IMR-90 (cell line): Measurements from ENCODE around the gene NEURL4. TPM values are rescaled to one million over a fixed set of nuclear protein-coding genes. Genes with fewer than 3 reads are reported as not detected.

Experiments used
- ATAC-seq: fragments of 200-7000 bp; cut with Tn5 transposase; 2 replicates; pipeline ENCODE4 v1.9.1; 2020; ENCODE audit warnings: low read depth, mild to moderate bottlenecking, moderate library complexity
- BruUV-seq: library from RNA; stranded (reverse); fragments of 400-500 nt; replicated peaks from 2 replicates; lab custom pipeline; 2021; lab: Mats Ljungman, UMichigan
- CTCF ChIA-PET: fragments of 300-600 bp; formaldehyde crosslinking; extraction: SDS; loops from one replicate; lab custom pipeline; 2021; ENCODE audit warnings: antibody characterized with exemption; lab: Yijun Ruan, JAX
- POLR2A ChIA-PET: fragments of 300-600 bp; sonication (Branson Sonifier 250); formaldehyde crosslinking; loops from one replicate; lab custom pipeline; 2022; ENCODE audit warnings: antibody characterized with exemption; ENCODE audit not compliant: unreplicated experiment; lab: Charles Lee
- DNase-seq: peaks from one replicate; pipeline ENCODE4 v3.0.0; 2013
- H2AFZ ChIP-seq: replicated peaks from 2 replicates; pipeline ENCODE3; 2013; ENCODE audit warnings: low read length, mild to moderate bottlenecking; ENCODE audit not compliant: poor library complexity
- H2AK5ac ChIP-seq: 2 replicates; pipeline ENCODE4 v1.6.1; 2013; ENCODE audit warnings: low read depth, low read length, inconsistent platforms
- H2AK9ac ChIP-seq: replicated peaks from 2 replicates; pipeline ENCODE3; 2013; ENCODE audit warnings: mild to moderate bottlenecking, low read depth, low read length, moderate library complexity; ENCODE audit not compliant: poor library complexity
- H2BK120ac ChIP-seq: 2 replicates; pipeline ENCODE4 v1.6.1; 2013; ENCODE audit warnings: low read depth, low read length, inconsistent platforms
- H2BK15ac ChIP-seq: 3 replicates; pipeline ENCODE4 v1.6.1; 2013; ENCODE audit warnings: low read depth, low read length, inconsistent platforms
- H2BK20ac ChIP-seq: 2 replicates; pipeline ENCODE4 v1.6.1; 2013; ENCODE audit warnings: low read depth, mild to moderate bottlenecking, inconsistent platforms, low read length, moderate library complexity
- H2BK5ac ChIP-seq: 2 replicates; pipeline ENCODE4 v1.6.1; 2013; ENCODE audit warnings: mild to moderate bottlenecking, low read depth, low read length, inconsistent platforms; ENCODE audit not compliant: poor library complexity, severe bottlenecking
- H3K14ac ChIP-seq: replicated peaks from 2 replicates; pipeline ENCODE4 v1.6.1; 2013; ENCODE audit warnings: low read depth, low read length, inconsistent platforms
- H3K18ac ChIP-seq: 2 replicates; pipeline ENCODE4 v1.6.1; 2013; ENCODE audit warnings: low read depth, low read length, control low read depth
- H3K23ac ChIP-seq: 2 replicates; pipeline ENCODE4 v1.6.1; 2013; ENCODE audit warnings: low read depth, low read length, inconsistent platforms
- H3K27ac ChIP-seq: 2 replicates; pipeline ENCODE4 v1.5.1; 2013; ENCODE audit warnings: mild to moderate bottlenecking, control low read depth, low read length; ENCODE audit not compliant: insufficient read depth
- H3K27me3 ChIP-seq: 2 replicates; pipeline ENCODE4 v1.6.1; 2013; ENCODE audit warnings: low read length; ENCODE audit not compliant: control insufficient read depth, insufficient read depth
- H3K36me3 ChIP-seq: 2 replicates; pipeline ENCODE4 v1.6.1; 2013; ENCODE audit warnings: low read length, mixed read lengths; ENCODE audit not compliant: control insufficient read depth, insufficient read depth
- H3K4ac ChIP-seq: 2 replicates; pipeline ENCODE4 v1.6.1; 2013; ENCODE audit warnings: low read depth, low read length, inconsistent platforms
- H3K4me1 ChIP-seq: 2 replicates; pipeline ENCODE4 v1.6.1; 2013; ENCODE audit warnings: low read length, mixed read lengths; ENCODE audit not compliant: control insufficient read depth, insufficient read depth
- H3K4me2 ChIP-seq: 2 replicates; pipeline ENCODE4 v1.6.1; 2013; ENCODE audit warnings: low read depth, mild to moderate bottlenecking, control low read depth, low read length, moderate library complexity
- H3K4me3 ChIP-seq: 2 replicates; pipeline ENCODE4 v1.5.1; 2013; ENCODE audit warnings: low read depth, mild to moderate bottlenecking, control low read depth, low read length, moderate library complexity; ENCODE audit not compliant: insufficient read depth
- H3K56ac ChIP-seq: 2 replicates; pipeline ENCODE4 v1.6.1; 2013; ENCODE audit warnings: low read length, inconsistent platforms; ENCODE audit not compliant: insufficient read depth; ENCODE audit errors: extremely low read depth
- H3K79me1 ChIP-seq, 2 experiments: 2 replicates each; pipeline ENCODE4 v1.6.1; 2013; ENCODE audit warnings: low read length in 2 of 2, inconsistent platforms in 1 of 2, low read depth in 1 of 2
- H3K9ac ChIP-seq: 2 replicates; pipeline ENCODE4 v1.6.1; 2013; ENCODE audit warnings: low read depth, low read length, control low read depth
- H3K9me1 ChIP-seq: 2 replicates; pipeline ENCODE4 v1.6.1; 2013; ENCODE audit warnings: low read length, inconsistent platforms; ENCODE audit not compliant: insufficient read depth
- H3K9me3 ChIP-seq: 2 replicates; pipeline ENCODE4 v1.6.1; 2013; ENCODE audit warnings: low read length; ENCODE audit not compliant: control insufficient read depth, insufficient read depth
- H4K20me1 ChIP-seq: 2 replicates; pipeline ENCODE4 v1.6.1; 2013; ENCODE audit warnings: low read length, inconsistent platforms; ENCODE audit not compliant: insufficient read depth
- H4K5ac ChIP-seq: 2 replicates; pipeline ENCODE4 v1.6.1; 2013; ENCODE audit warnings: mild to moderate bottlenecking, low read depth, low read length, control low read depth
- H4K8ac ChIP-seq, 2 experiments: 2 replicates each; pipeline ENCODE4 v1.6.1; 2013; ENCODE audit warnings: low read depth in 2 of 2, low read length in 2 of 2, control low read depth in 1 of 2, inconsistent platforms in 1 of 2
- H4K91ac ChIP-seq: 2 replicates; pipeline ENCODE4 v1.6.1; 2013; ENCODE audit warnings: low read depth, low read length, inconsistent platforms; ENCODE audit not compliant: insufficient read depth
- CHD1 ChIP-seq: IDR thresholded peaks from 2 replicates; pipeline ENCODE4 v1.6.1; 2012; ENCODE audit warnings: low read depth, low read length, improper control_type of control experiment
- FOS ChIP-seq: fragments of 150-350 bp; IDR thresholded peaks from 2 replicates; pipeline ENCODE4 v1.6.1; 2016; ENCODE audit warnings: low read depth, low read length
- MAZ ChIP-seq: IDR thresholded peaks from 2 replicates; pipeline ENCODE4 v1.6.1; 2012; ENCODE audit warnings: low read depth, mild to moderate bottlenecking, low read length, improper control_type of control experiment, moderate library complexity, borderline replicate concordance
- MXI1 ChIP-seq: IDR thresholded peaks from 2 replicates; pipeline ENCODE4 v1.6.1; 2012; ENCODE audit warnings: low read depth, mild to moderate bottlenecking, low read length, moderate library complexity, borderline replicate concordance
- POLR2A ChIP-seq: IDR thresholded peaks from 2 replicates; pipeline ENCODE4 v1.6.1; 2012; ENCODE audit warnings: mild to moderate bottlenecking, low read depth, low read length
- WGBS, 2 experiments: methylation state at CpG; one replicate each; pipeline versions ENCODE4 v1.1.5 to v1.1.7; 2013; ENCODE audit warnings: missing lambda C conversion rate in 2 of 2; ENCODE audit not compliant: insufficient read length in 1 of 2; ENCODE audit errors: extremely low coverage in 2 of 2; 5-methylcytosine and 5-hydroxymethylcytosine counted together
- dilution Hi-C: fragments of 300-500 bp; cut with HindIII; formaldehyde crosslinking; loops from one replicate; pipeline ENCODE4 v1.14.3; 2018; ENCODE audit warnings: low sequenced_read_pairs; ENCODE audit not compliant: unreplicated experiment
- in situ Hi-C: fragments of 300-500 bp; cut with MboI; formaldehyde crosslinking; loops from 3 replicates; pipeline ENCODE4 v1.14.3; 2019; ENCODE audit warnings: low sequenced_read_pairs, inconsistent platforms, mixed read lengths
- intact Hi-C: fragments of 100-400 bp; cut with micrococcal nuclease; formaldehyde crosslinking; loops from 2 replicates; pipeline ENCODE4 v1.10.0; 2022
- polyA plus RNA-seq, 3 experiments: library from polyadenylated mRNA; depleted of rRNA; stranded (reverse); fragments of >200 nt; gene quantifications; 2 replicates each; pipeline ENCODE4 v1.2.3, GENCODE V29; 2012; ENCODE audit warnings: low replicate concordance in 1 of 3
- total RNA-seq: library from RNA; depleted of rRNA; stranded (reverse); fragments of >200 nt; gene quantifications from 2 replicates; pipeline ENCODE4 v1.2.3, GENCODE V29; 2012
- TF ChIP-seq, protein P1 (sequence below): fragments of 150-350 bp; IDR thresholded peaks from 2 replicates; pipeline ENCODE4 v1.6.1; 2017; ENCODE audit warnings: mild to moderate bottlenecking, antibody characterized with exemption, low read length, low read depth

The NEURL4 gene
- total and polyA plus RNA-seq, 2 of the 4 experiments (the other 2 are of a cell fraction), result 8.4 to 23.3 TPM

DNA sequence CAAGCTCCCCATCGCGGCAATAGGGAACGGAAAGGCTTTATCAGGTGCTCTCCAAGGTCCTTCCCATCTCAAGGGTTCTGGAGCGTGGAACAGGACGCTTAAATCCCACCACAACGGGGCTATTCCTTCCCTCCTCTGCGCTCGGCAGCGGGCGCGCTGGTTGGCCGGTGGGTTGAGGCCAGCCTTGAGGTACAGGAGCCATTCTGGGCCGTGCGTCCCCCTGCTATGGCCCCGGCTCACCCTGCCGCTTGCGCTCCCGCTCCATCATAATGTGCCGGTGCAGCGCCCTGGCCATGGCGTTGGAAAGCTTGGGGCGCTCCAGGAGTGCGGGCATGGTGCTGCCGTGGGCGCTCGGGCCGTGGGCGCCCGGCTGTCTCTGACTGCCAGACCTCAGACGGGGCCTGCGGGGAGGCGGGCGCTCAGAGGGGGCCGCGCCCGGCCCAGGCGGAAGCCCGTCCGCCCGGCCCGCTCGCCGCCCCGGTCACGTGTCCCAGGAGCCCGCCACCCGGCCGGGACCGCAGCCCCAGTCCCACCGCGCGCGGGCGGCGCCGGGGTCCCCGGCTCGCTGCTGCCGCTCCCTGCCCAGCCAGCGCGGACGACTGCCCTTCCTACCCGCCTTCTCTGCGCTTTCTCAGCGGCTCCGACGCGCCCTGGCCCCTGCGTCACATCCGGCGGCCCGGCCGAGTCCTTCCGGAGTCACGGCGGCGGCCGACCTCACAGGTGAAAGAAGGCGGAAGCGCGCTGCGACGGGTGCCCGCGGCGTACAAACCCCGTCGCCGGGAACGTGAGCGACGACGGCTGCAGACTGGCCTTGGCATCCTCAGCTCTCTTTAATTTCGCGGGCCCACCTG lies 14.2 kb downstream of the NEURL4 start, which contains the start of gene GPS2:
Gene GPS2, minus strand, starts transcription at position 642 of the 851 bp plus-strand sequence. Its CDS starts 308 bp downstream, at position 334.
- peaks cover 11% of the 10 kb centered on the region; the same call in 1 of the 2 replicates for H3K9me1 ChIP-seq
- peak; percentile 93 for TF ChIP-seq MXI1
- TF ChIP-seq, protein P1, sequence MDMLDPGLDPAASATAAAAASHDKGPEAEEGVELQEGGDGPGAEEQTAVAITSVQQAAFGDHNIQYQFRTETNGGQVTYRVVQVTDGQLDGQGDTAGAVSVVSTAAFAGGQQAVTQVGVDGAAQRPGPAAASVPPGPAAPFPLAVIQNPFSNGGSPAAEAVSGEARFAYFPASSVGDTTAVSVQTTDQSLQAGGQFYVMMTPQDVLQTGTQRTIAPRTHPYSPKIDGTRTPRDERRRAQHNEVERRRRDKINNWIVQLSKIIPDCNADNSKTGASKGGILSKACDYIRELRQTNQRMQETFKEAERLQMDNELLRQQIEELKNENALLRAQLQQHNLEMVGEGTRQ, result peak; percentile 74
- peak; percentile 89 for TF ChIP-seq POLR2A
- no peak for TF ChIP-seq CHD1
- no peak for TF ChIP-seq FOS
- peak; percentile 61; the same call in 1 of the 2 replicates for TF ChIP-seq MAZ
- H3K27me3 ChIP-seq, result no peaks in the 10 kb centered on the region
- DNase-seq (peak; percentile 71), ATAC-seq (peak; percentile 85)
- peak within 1 kb of the TSS; percentile 68 for H3K23ac ChIP-seq
- in situ Hi-C loops, result no loop called here
- H4K5ac ChIP-seq, result peak within 1 kb of the TSS; percentile 97
- H3K9me3 ChIP-seq, result no peaks in the 10 kb centered on the region
- dilution Hi-C loops, result no loop called here
- peak within 1 kb of the TSS; percentile 97 for H3K4me2 ChIP-seq
- H2AK9ac ChIP-seq, result peak within 1 kb of the TSS; percentile 89
- H3K14ac ChIP-seq, result peak within 1 kb of the TSS; percentile 41; the same call in 1 of the 2 replicates
- H3K79me1 ChIP-seq, result peaks cover 25 to 49% of the 10 kb centered on the region in 2 experiments
- peak within 1 kb of the TSS; percentile 78 for H3K4me3 ChIP-seq
- peak within 1 kb of the TSS; percentile 40 for H3K56ac ChIP-seq
- H4K8ac ChIP-seq, result peak within 1 kb of the TSS; percentile 98 to 99
- H3K4me1 ChIP-seq, result peaks cover 7% of the 10 kb centered on the region
- intact Hi-C loops, result no loop called here
- H2AFZ ChIP-seq, result peak within 1 kb of the TSS; percentile 90
- WGBS, 2 experiments, result 1% methylated on average over 42 of the region's 95 CpGs; no CpG with 5 or more reads in 1 of the 2 experiments
- peak within 1 kb of the TSS; percentile 84 for H3K27ac ChIP-seq
- BruUV-seq, result no TSS peak
- H3K36me3 ChIP-seq, result peaks cover 56% of the 10 kb centered on the region
- H4K91ac ChIP-seq, result peak within 1 kb of the TSS; percentile 55; the same call in 1 of the 2 replicates
- ChIA-PET CTCF (no interaction called here), POLR2A (interaction anchor here (0.5 kb wide), 1 partner anchor 247 kb away, joined by 3 read pairs; no protein-coding TSS in a partner anchor)
- H2BK15ac ChIP-seq, result no peak within 1 kb of the TSS
- peaks cover 47% of the 10 kb centered on the region for H4K20me1 ChIP-seq
- no peak within 1 kb of the TSS for H2BK20ac ChIP-seq
- H2AK5ac ChIP-seq, result peak within 1 kb of the TSS; percentile 48
- peak within 1 kb of the TSS; percentile 64 for H2BK5ac ChIP-seq
- peak within 1 kb of the TSS; percentile 91 for H3K9ac ChIP-seq
- H3K18ac ChIP-seq, result no peak within 1 kb of the TSS
- no peak within 1 kb of the TSS for H2BK120ac ChIP-seq
- peak within 1 kb of the TSS; percentile 57 for H3K4ac ChIP-seq
